Smooth muscle cell of the coronary artery (primary cell): ENCODE data around the gene OR13G1. TPM values are rescaled to one million over a fixed set of nuclear protein-coding genes. Genes with fewer than 3 reads are reported as not detected.

Experiments used
- total RNA-seq: library from RNA; depleted of rRNA; stranded (reverse); fragments of >200 nt; gene quantifications from 2 replicates; pipeline ENCODE4 v1.2.3, GENCODE V29; 2014; ENCODE audit warnings: low replicate concordance

OR13G1 gene
- total RNA-seq: not detected in 2 replicates

GRCh38 chr1:247679639-247680038 is at the start of gene OR13G1:
TSS of gene OR13G1 (minus strand) at chr1:247679739. CDS start at chr1:247673041, 6,698 bp downstream.

GRCh38 chr1:247716546-247716945 is 37.0 kb upstream of the OR13G1 start, which contains the start of gene OR6F1:
TSS of gene OR6F1 (minus strand) at chr1:247716646. CDS start at chr1:247712755, 3,891 bp downstream.

Other genes with a start within 250 kb of the OR13G1 start
- gene OR2B11, start 221.6 kb downstream of the OR13G1 start, total RNA-seq: not detected in 2 replicates
- gene OR2C3, start 143.3 kb downstream of the OR13G1 start, total RNA-seq: not detected in 2 replicates
- not detected in 2 replicates for gene GCSAML, start 130.6 kb downstream of the OR13G1 start, total RNA-seq
- not detected in 2 replicates for gene OR2G2, start 91.4 kb downstream of the OR13G1 start, total RNA-seq
- not detected in 2 replicates for gene OR2G3, start 74.2 kb downstream of the OR13G1 start, total RNA-seq
- not detected in 2 replicates for gene OR6F1, start 36.9 kb upstream of the OR13G1 start, total RNA-seq
- not detected in 2 replicates for gene OR14K1, start 58.9 kb upstream of the OR13G1 start, total RNA-seq
- not detected in 2 replicates for gene OR14A2, start 68.4 kb upstream of the OR13G1 start, total RNA-seq
- gene OR1C1, start 80.8 kb upstream of the OR13G1 start, total RNA-seq: not detected in 2 replicates
- gene OR14A16, start 144.4 kb upstream of the OR13G1 start, total RNA-seq: not detected in 2 replicates
- gene OR11L1, start 162.2 kb upstream of the OR13G1 start, total RNA-seq: not detected in 2 replicates
- 0.30 TPM in 1 of 2 replicates, not detected in the other for gene TRIM58, start 177.4 kb upstream of the OR13G1 start, total RNA-seq
- not detected in 2 replicates for gene OR2W3, start 215.8 kb upstream of the OR13G1 start, total RNA-seq
- not detected in 2 replicates for gene OR2T8, start 240.5 kb upstream of the OR13G1 start, total RNA-seq
- not detected in 2 replicates for gene OR2AJ1, start 245.2 kb upstream of the OR13G1 start, total RNA-seq